Stimulated activated CD8-positive, alpha-beta memory T cell treated with anti-CD3 and anti-CD28 coated beads, Interleukin-2, amount 100 ng/mL, for 1 hour (primary cell): Measurements from ENCODE around the gene KRT38.
"Not testable (repeated sequence)": the region's sequence is repeated elsewhere in the genome, so short reads cannot be mapped to it uniquely, and the experiment has no call there.

Experiments
- DNase-seq, 2 donors: peaks; one replicate each; pipeline ENCODE4 v3.0.0-alpha.2; 2020; ENCODE audit warnings: low read depth in 2 of 2

Gene KRT38

GRCh38 chr17:41395044-41395443 lies 45.7 kb downstream of the KRT38 start:
- not testable (repeated sequence) for DNase-seq

- no peak for DNase-seq
These were observed 46.4 kb downstream of the KRT38 start for GRCh38 chr17:41394254-41394996.

GRCh38 chr17:41393826-41394225 lies 47.0 kb downstream of the KRT38 start:
- no peak for DNase-seq

GRCh38 chr17:41393294-41393693 lies 47.5 kb downstream of the KRT38 start:
- DNase-seq: no peak

GRCh38 chr17:41392278-41392677 lies 48.5 kb downstream of the KRT38 start:
- no peak for DNase-seq

GRCh38 chr17:41391535-41391934 lies 49.2 kb downstream of the KRT38 start:
- DNase-seq: no peak

GRCh38 chr17:41390411-41390938 lies 50.3 kb downstream of the KRT38 start:
- DNase-seq: no peak

GRCh38 chr17:41387670-41388069 lies 53.1 kb downstream of the KRT38 start:
- no peak for DNase-seq

- DNase-seq: no peak
These were observed 54.6 kb downstream of the KRT38 start for GRCh38 chr17:41386227-41386626.
